T-cell (primary cell): Measurements from ENCODE around the gene LMNTD2. TPM values are rescaled to one million over a fixed set of nuclear protein-coding genes. Genes with fewer than 3 reads are reported as not detected.
A peak's percentile ranks its signal among the peaks of the same experiment; 100 is the strongest.

Experiments
- ATAC-seq, 4 experiments: fragments of 200-7000 bp in 3 of 4; fragments of 150-1000 bp in 1 of 4; cut with Tn5 transposase; replicated peaks in 1 of 4; 1 replicate in 3 of 4; 2 replicates in 1 of 4; pipeline ENCODE4 v1.10.0; 2021; ENCODE audit warnings: moderate library complexity in 3 of 4, mild to moderate bottlenecking in 2 of 4, moderate number of reproducible peaks in 1 of 4
- CTCF ChIA-PET, 2 donors: fragments of 300-600 bp; sonication (Branson Sonifier 250); formaldehyde crosslinking; loops; one replicate each; lab custom pipeline; 2022; ENCODE audit warnings: antibody characterized with exemption in 2 of 2; lab: Charles Lee
- POLR2A ChIA-PET, 2 donors: fragments of 300-600 bp; sonication (Branson Sonifier 250); formaldehyde crosslinking; loops; one replicate each; lab custom pipeline; 2022; ENCODE audit warnings: antibody characterized with exemption in 2 of 2; lab: Charles Lee
- DNase-seq, 35 experiments: peaks; one replicate each; pipeline versions ENCODE4 v3.0.0 to v3.0.0-alpha.2; 2013 to 2023
- H3K27ac ChIP-seq: one replicate; pipeline ENCODE4 v1.5.1; 2013; ENCODE audit warnings: low read length
- H3K27me3 ChIP-seq, 2 experiments: replicated peaks in 1 of 2; 1 replicate in 1 of 2; 2 replicates in 1 of 2; pipeline versions ENCODE4 v1.6.1 to v1.7.0; 2013; ENCODE audit warnings: low read length in 1 of 2, mixed read lengths in 1 of 2; ENCODE audit not compliant: control insufficient read depth in 2 of 2, insufficient read depth in 2 of 2; ENCODE audit errors: extremely low read depth in 1 of 2
- H3K36me3 ChIP-seq, 2 donors: 1 replicate in 1 of 2; 2 replicates in 1 of 2; pipeline versions ENCODE4 v1.6.1 to v1.7.0; 2013; ENCODE audit warnings: low read length in 1 of 2; ENCODE audit not compliant: control insufficient read depth in 2 of 2, insufficient read depth in 1 of 2; ENCODE audit errors: extremely low read depth in 1 of 2
- H3K4me1 ChIP-seq, 2 experiments: 1 replicate in 1 of 2; 2 replicates in 1 of 2; pipeline versions ENCODE4 v1.6.1 to v1.7.0; 2013; ENCODE audit warnings: low read length in 2 of 2, mixed read lengths in 1 of 2; ENCODE audit not compliant: insufficient read depth in 2 of 2, control insufficient read depth in 1 of 2; ENCODE audit errors: extremely low read depth in 1 of 2
- H3K4me3 ChIP-seq, 2 donors: 1 replicate in 1 of 2; 2 replicates in 1 of 2; pipeline versions ENCODE4 v1.5.1 to v1.7.0; 2013; ENCODE audit warnings: mild to moderate bottlenecking in 2 of 2, low read length in 1 of 2, moderate library complexity in 1 of 2; ENCODE audit not compliant: control insufficient read depth in 1 of 2; ENCODE audit errors: extremely low read depth in 1 of 2
- H3K9me3 ChIP-seq: 2 replicates; pipeline ENCODE4 v1.7.0; 2013
- H3K27ac Mint-ChIP-seq, 2 donors: one replicate each; pipeline ENCODE4 v1.8.0; 2020 to 2021; ENCODE audit warnings: mild to moderate bottlenecking in 2 of 2, mixed read lengths in 2 of 2
- H3K27me3 Mint-ChIP-seq, 2 donors: one replicate each; pipeline ENCODE4 v1.8.0; 2021 to 2022; ENCODE audit warnings: mixed read lengths in 2 of 2
- H3K36me3 Mint-ChIP-seq: one replicate; pipeline ENCODE4 v1.8.0; 2021; ENCODE audit warnings: mixed read lengths
- H3K4me1 Mint-ChIP-seq, 3 donors: one replicate each; pipeline ENCODE4 v1.8.0; 2020 to 2022; ENCODE audit warnings: mixed read lengths in 3 of 3, mild to moderate bottlenecking in 1 of 3
- H3K4me3 Mint-ChIP-seq, 3 donors: one replicate each; pipeline ENCODE4 v1.8.0; 2020 to 2022; ENCODE audit warnings: mild to moderate bottlenecking in 3 of 3, mixed read lengths in 3 of 3, moderate library complexity in 3 of 3
- H3K9me3 Mint-ChIP-seq, 3 donors: one replicate each; pipeline ENCODE4 v1.8.0; 2020 to 2022; ENCODE audit warnings: mixed read lengths in 3 of 3
- WGBS: methylation state at CpG from one replicate; pipeline ENCODE4 v1.1.5; 2013; ENCODE audit warnings: missing lambda C conversion rate; ENCODE audit not compliant: insufficient coverage; 5-methylcytosine and 5-hydroxymethylcytosine counted together
- total RNA-seq, 35 experiments: library from RNA in 6 of 35; stranded (reverse) in 6 of 35; fragments of 120-200 nt in 1 of 35; gene quantifications; one replicate each; pipeline versions ENCODE4 v1.2.1 to v1.2.4 and lab custom pipeline; 2013 to 2026

Gene LMNTD2
- total RNA-seq, 5 donors from 2014 or later (not counting 1 experiment from before 2014, with no cell fraction given) = 5.1 to 13.4 (median 8.8) TPM

DNA sequence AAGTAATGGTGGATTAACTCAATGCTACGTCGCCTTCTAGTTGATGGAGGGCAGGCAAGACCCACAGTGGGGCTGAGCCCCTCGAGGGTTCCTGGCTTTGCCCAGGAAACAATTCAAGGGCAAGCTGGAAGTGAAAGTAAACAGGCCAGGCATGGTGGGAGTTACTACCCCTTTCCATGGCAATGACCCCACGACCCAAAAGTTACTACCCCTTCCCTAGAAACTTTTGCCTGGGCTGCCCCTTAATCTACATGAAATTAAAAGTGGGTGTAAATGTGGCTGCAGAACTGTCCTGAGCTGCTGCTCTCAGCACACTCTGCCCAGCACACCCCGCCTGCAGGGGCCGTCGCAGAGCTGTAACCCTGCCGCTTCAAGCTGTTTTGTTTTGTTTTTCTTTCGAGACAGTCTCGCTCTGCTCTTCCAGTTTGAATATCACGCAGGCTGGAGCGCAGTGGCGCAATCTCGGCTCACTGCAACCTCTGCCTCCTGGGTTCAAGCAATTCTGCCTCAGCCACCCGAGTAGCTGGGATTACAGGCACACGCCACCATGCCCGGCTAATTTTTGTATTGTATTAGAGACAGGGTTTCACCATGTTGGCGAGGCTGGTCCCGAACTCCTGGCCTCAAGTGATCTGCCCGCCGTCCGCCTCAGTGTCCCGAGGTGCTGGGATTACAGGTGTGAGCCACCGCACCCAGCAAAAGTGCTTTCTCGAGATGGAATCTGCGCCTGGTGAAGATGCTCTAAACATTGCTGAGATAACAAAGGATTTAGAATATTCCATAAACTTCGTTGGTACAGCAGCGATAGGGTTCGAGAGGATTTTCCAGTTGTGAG lies 47.6 kb downstream of the LMNTD2 start:
- ATAC-seq (no peak), DNase-seq (no peak)
- no peaks in the 10 kb centered on the region for H3K27me3 Mint-ChIP-seq
- H3K4me3 Mint-ChIP-seq = no peak overlapping the region
- H3K9me3 Mint-ChIP-seq = peaks cover 0 to 3% (median 0%) of the 10 kb centered on the region in 3 donors
- WGBS = 98% methylated on average over 21 of the region's 29 CpGs
- peaks cover 0 to 5% (median 3%) of the 10 kb centered on the region in 3 donors for H3K4me1 Mint-ChIP-seq
- POLR2A ChIA-PET = no interaction called here
- Histone ChIP-seq H3K4me1 (peaks cover 0 to 3% of the 10 kb centered on the region in 2 experiments), H3K27me3 (no peaks in the 10 kb centered on the region), H3K9me3 (no peaks in the 10 kb centered on the region), H3K27ac (no peak overlapping the region), H3K36me3 (peaks cover 2 to 6% of the 10 kb centered on the region in 2 donors), H3K4me3 (no peak overlapping the region)
- H3K27ac Mint-ChIP-seq = no peak overlapping the region
- CTCF ChIA-PET = interaction anchor here in 1 of 2 donors (0.6 kb wide), 2 partner anchors 9 to 186 kb away, joined by 3 to 4 read pairs; no protein-coding TSS in a partner anchor
- H3K36me3 Mint-ChIP-seq = peaks cover 11% of the 10 kb centered on the region

DNA sequence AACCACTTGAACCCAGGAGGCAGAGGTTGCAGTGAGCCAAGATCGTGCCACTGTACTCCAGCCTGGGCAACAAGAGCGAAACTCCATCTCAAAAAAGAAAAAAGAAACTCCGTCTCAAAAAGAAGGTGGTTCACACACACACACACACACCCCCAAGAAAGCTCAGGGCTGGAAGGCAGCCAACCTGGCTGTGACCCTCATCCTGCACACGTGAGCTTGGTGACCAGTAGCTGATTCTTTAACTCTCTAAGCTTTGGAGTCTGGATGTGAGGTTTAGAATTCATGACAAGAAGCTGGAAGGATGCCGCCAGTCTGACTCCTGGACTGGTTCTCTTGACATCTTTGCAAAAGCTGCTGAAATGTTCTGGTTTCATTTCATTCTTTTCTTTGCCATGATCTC lies 51.6 kb downstream of the LMNTD2 start:
- ATAC-seq (no peak), DNase-seq (no peak)
- peaks cover 2 to 6% of the 10 kb centered on the region in 2 donors for H3K36me3 ChIP-seq
- 93% methylated on average over 3 of the region's 5 CpGs for WGBS
- no peak overlapping the region for H3K27ac ChIP-seq
- H3K4me1 ChIP-seq = peaks cover 13 to 36% of the 10 kb centered on the region in 2 experiments
- no peaks in the 10 kb centered on the region for H3K27me3 ChIP-seq
- Mint-ChIP-seq H3K27ac (peak overlapping the region in 1 of 2 donors; percentile 39), H3K27me3 (no peaks in the 10 kb centered on the region), H3K36me3 (peaks cover 11% of the 10 kb centered on the region), H3K9me3 (no peaks in the 10 kb centered on the region), H3K4me1 (peaks cover 6 to 24% (median 22%) of the 10 kb centered on the region in 3 donors), H3K4me3 (peak overlapping the region in 1 of 3 donors; percentile 25)
- H3K4me3 ChIP-seq = no peak overlapping the region
- POLR2A ChIA-PET = no interaction called here
- CTCF ChIA-PET = interaction anchor here in 1 of 2 donors (0.6 to 2.0 kb wide), 2 partner anchors 10 to 19 kb away, joined by 4 to 10 read pairs; no protein-coding TSS in a partner anchor
- no peaks in the 10 kb centered on the region for H3K9me3 ChIP-seq

DNA sequence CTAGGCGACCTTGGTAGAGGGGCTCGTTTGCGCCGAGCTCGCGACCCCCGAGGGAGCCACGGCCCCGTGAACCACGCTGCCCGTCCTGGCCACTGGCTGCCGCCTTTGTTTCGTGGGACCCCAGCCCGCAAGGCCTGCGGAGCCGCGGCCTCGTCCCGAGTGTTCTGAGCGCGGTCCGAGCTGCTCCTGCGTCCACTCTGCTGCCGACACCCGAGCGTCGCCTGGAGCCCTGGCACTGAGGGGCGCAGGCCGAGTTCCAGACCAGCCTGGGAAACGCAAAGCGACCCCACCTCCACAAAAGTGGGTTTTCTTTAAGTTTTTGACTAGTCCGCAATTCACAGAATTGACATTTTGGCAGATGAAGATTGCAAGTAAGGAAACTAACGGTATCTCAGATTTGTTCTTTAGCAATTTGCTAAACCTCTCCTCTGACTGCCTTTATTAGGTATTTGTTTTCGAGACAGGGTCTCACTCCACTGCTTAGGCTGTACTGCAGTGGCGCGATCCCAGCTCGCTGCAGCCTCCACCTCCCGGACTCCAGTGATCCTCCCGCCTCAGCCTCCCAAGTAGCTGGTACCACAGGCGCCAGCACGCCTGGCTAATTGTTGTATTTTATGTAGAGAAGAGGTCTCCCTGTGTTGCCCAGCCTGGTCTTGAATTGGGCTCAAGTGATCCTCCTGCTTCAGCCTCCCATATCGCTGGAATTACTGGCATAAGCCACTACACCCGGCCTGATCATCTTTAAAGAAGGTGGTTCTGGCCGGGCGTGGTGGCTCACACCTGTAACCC lies 52.6 kb downstream of the LMNTD2 start:
- Mint-ChIP-seq H3K27me3 (no peaks in the 10 kb centered on the region), H3K36me3 (peaks cover 11% of the 10 kb centered on the region), H3K4me1 (peaks cover 6 to 31% (median 28%) of the 10 kb centered on the region in 3 donors), H3K4me3 (peak overlapping the region; percentile 69 to 96 (median 94)), H3K27ac (peak overlapping the region in 1 of 2 donors; percentile 49), H3K9me3 (no peaks in the 10 kb centered on the region)
- peak overlapping the region; percentile 40 to 59 for H3K4me3 ChIP-seq
- H3K9me3 ChIP-seq = no peaks in the 10 kb centered on the region
- no peak overlapping the region for H3K27ac ChIP-seq
- DNase-seq (no peak), ATAC-seq (no peak)
- peaks cover 13 to 46% of the 10 kb centered on the region in 2 experiments for H3K4me1 ChIP-seq
- POLR2A ChIA-PET = no interaction called here
- H3K36me3 ChIP-seq = peaks cover 0 to 6% of the 10 kb centered on the region in 2 donors
- H3K27me3 ChIP-seq = no peaks in the 10 kb centered on the region
- CTCF ChIA-PET = interaction anchor here in 1 of 2 donors (2.0 kb wide), 1 partner anchor 11 kb away, joined by 10 read pairs; no protein-coding TSS in a partner anchor
- 42% methylated on average over 34 of the region's 45 CpGs for WGBS

DNA sequence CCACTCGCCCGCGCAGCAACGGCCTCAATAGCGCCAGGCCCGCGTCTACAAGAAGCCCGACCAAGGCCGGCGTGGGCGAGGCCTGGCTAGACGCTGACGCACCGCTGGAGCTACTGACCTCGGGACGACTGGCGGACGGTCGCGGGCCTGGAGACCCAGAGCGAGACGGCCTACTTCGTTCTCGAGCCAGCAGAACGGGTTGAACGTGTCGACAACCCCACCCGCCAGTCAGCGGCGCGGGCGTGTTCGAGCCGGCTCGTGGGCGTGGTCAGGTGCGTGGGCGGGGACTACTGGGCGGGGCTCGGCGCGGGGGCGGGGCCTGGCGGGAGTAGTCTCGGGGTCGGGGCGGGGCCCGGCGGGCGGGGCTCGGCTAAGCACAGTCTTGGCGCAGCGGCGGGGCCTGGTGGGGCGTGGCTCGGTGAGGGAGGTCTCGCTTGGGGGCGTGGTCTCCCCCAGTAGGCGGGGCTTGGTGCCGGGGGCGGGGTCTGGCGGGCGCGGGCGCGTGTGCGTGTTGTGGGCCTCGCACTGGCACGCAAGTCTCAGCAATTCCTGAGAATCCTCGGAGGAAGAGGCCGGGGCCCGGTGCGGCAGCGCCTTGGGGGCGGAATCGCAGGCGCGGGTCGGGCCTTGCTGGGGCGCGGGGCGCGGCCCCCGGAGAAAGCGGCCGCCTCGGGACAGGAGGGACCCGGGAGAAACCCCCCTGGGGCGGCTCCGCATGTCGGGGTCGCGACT lies 53.4 kb downstream of the LMNTD2 start, which contains the start of gene RNH1:
TSS of gene RNH1 (minus strand) at position 248 of the 732 bp plus-strand sequence. CDS start 5,080 bp downstream, outside the sequence.
- DNase-seq (peak; percentile 95 to 100 (median 98)), ATAC-seq (peak; percentile 76 to 88 (median 80))
- Histone ChIP-seq H3K4me1 (peaks cover 13 to 46% of the 10 kb centered on the region in 2 experiments), H3K36me3 (peaks cover 0 to 6% of the 10 kb centered on the region in 2 donors), H3K9me3 (no peaks in the 10 kb centered on the region), H3K4me3 (peak within 1 kb of the TSS; percentile 82 to 100), H3K27me3 (no peaks in the 10 kb centered on the region), H3K27ac (peak within 1 kb of the TSS; percentile 100)
- POLR2A ChIA-PET = interaction anchor here in 1 of 2 donors (0.7 to 1.4 kb wide), 3 partner anchors 100 to 300 kb away, joined by 3 to 5 read pairs (median 4); partner anchors contain the start of gene BET1L
- H3K27me3 Mint-ChIP-seq = no peaks in the 10 kb centered on the region
- H3K36me3 Mint-ChIP-seq = peaks cover 5% of the 10 kb centered on the region
- CTCF ChIA-PET = interaction anchor here (0.6 to 1.0 kb wide), 3 partner anchors 11 to 116 kb away, joined by 3 to 8 read pairs (median 3); partner anchors contain the start of gene PHRF1 (in 1 of the 2)
- peak within 1 kb of the TSS; percentile 98 to 99 for H3K27ac Mint-ChIP-seq
- peak within 1 kb of the TSS; percentile 94 to 98 (median 96) for H3K4me3 Mint-ChIP-seq
- WGBS = under 1% methylated on average over 81 of the region's 93 CpGs
- no peaks in the 10 kb centered on the region for H3K9me3 Mint-ChIP-seq
- H3K4me1 Mint-ChIP-seq = peaks cover 6 to 34% (median 31%) of the 10 kb centered on the region in 3 donors

DNA sequence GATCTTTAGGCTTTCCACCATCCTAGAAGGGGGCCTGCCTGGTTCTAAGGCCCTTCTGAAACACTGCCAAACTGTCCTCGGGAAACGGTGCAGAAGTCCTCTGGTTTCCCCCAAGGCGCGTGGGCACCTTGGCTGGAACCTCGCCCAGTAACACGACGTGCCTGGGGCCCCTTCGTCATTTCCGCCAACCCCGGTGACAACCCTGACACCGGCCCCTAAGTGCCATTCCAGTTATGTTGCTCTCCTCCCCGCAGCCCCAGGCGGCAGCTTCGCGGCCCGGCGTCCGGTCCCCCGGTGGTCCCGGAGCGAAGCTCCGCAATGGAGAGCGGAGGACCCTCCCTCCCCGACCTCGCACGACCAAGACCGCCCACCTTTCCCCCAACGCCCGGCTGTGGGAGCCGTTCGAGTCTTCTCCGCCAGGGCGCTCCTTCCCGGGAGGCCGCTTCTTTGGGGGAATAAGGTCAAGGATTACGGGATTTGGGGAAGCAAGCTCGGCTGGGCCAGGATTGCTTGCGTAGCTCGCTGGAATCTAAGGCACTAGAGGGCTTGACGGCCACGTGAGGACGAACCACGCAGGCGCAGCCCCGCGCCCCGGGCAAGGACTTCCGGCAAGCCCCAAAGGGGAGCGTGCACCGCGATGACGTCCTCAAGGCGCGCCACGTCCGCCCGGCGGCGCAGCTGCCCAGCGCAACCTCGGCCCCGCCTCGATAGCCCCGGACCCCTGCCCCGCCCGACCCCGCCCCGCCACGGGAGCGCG lies 54.1 kb downstream of the LMNTD2 start:
- CTCF ChIA-PET = interaction anchor here (0.5 to 1.0 kb wide), 6 partner anchors 12 to 573 kb away, joined by 3 to 8 read pairs (median 3); partner anchors contain the start of gene PHRF1 (in 1 of the 2)
- DNase-seq (peak; percentile 89 to 99 (median 95)), ATAC-seq (peak; percentile 78 to 80 (median 78))
- Mint-ChIP-seq H3K4me3 (peak overlapping the region; percentile 94 to 98 (median 96)), H3K27ac (peak overlapping the region; percentile 98 to 99), H3K36me3 (peaks cover 2% of the 10 kb centered on the region), H3K9me3 (no peaks in the 10 kb centered on the region), H3K4me1 (peaks cover 6 to 38% (median 31%) of the 10 kb centered on the region in 3 donors), H3K27me3 (no peaks in the 10 kb centered on the region)
- Histone ChIP-seq H3K27me3 (no peaks in the 10 kb centered on the region), H3K4me1 (peaks cover 13 to 46% of the 10 kb centered on the region in 2 experiments), H3K36me3 (peaks cover 1 to 7% of the 10 kb centered on the region in 2 donors), H3K9me3 (no peaks in the 10 kb centered on the region), H3K27ac (peak overlapping the region; percentile 100), H3K4me3 (peak overlapping the region; percentile 82 to 100)
- POLR2A ChIA-PET = interaction anchor here (0.7 to 1.4 kb wide), 4 partner anchors 99 to 300 kb away, joined by 3 to 9 read pairs (median 4); partner anchors contain the start of gene BET1L (in 1 of the 2)
- WGBS = under 1% methylated on average over 59 of the region's 71 CpGs
